Neural crest cell (in vitro differentiated cells): ENCODE results near the gene POLR1A. TPM values are rescaled to one million over a fixed set of nuclear protein-coding genes. Genes with fewer than 3 reads are reported as not detected.

Experiments
- DNase-seq: peaks from one replicate; pipeline ENCODE4 v3.0.0; 2021; ENCODE audit warnings: low read depth, mixed read lengths, low spot score
- H3K27ac Mint-ChIP-seq: one replicate; pipeline ENCODE4 v1.8.0; 2021; ENCODE audit warnings: mild to moderate bottlenecking, mixed read lengths; ENCODE audit not compliant: unreplicated experiment
- H3K27me3 Mint-ChIP-seq: 2 replicates; pipeline ENCODE4 v1.8.0; 2021; ENCODE audit warnings: low read depth, mild to moderate bottlenecking, mixed read lengths
- H3K36me3 Mint-ChIP-seq: 2 replicates; pipeline ENCODE4 v1.8.0; 2021; ENCODE audit warnings: low read depth, mild to moderate bottlenecking, mixed read lengths
- H3K4me1 Mint-ChIP-seq: 2 replicates; pipeline ENCODE4 v1.8.0; 2021; ENCODE audit warnings: mixed read lengths
- H3K4me3 Mint-ChIP-seq: one replicate; pipeline ENCODE4 v1.8.0; 2021; ENCODE audit warnings: mild to moderate bottlenecking, mixed read lengths
- H3K9me3 Mint-ChIP-seq: 2 replicates; pipeline ENCODE4 v1.8.0; 2021; ENCODE audit warnings: mixed read lengths
- CTCF ChIP-seq: fragments of 200-600 bp; sonication (generic); conservative IDR thresholded peaks from 2 replicates; pipeline ENCODE4 v1.5.0; 2021; ENCODE audit warnings: antibody characterized with exemption, mild to moderate bottlenecking
- total RNA-seq: library from RNA; stranded (reverse); gene quantifications from 2 replicates; pipeline ENCODE4 v1.2.1, GENCODE V29; 2021

POLR1A gene
- total RNA-seq, 1 donor from 2014 or later, result 67.8 TPM

- Mint-ChIP-seq H3K4me1 (peaks cover 4% of the 10 kb centered on the region), H3K36me3 (peaks cover 13% of the 10 kb centered on the region)
- TF ChIP-seq CTCF, result no peak
These were observed 93.5 kb downstream of the POLR1A start for GRCh38 chr2:86012007-86012712.

GRCh38 chr2:86011449-86011941 lies 94.2 kb downstream of the POLR1A start:
- Mint-ChIP-seq H3K4me1 (peaks cover 4% of the 10 kb centered on the region), H3K27me3 (no peaks in the 10 kb centered on the region), H3K9me3 (peaks cover 32% of the 10 kb centered on the region), H3K4me3 (no peak overlapping the region), H3K27ac (no peak overlapping the region), H3K36me3 (peaks cover 13% of the 10 kb centered on the region)
- TF ChIP-seq CTCF, result no peak
- DNase-seq, result no peak

More at GRCh38 chr2:86012007-86012712, 93.5 kb downstream of the POLR1A start:
- H3K27me3 Mint-ChIP-seq, result no peaks in the 10 kb centered on the region
- no peak overlapping the region for H3K27ac Mint-ChIP-seq
- peaks cover 27% of the 10 kb centered on the region for H3K9me3 Mint-ChIP-seq
- no peak for DNase-seq
- H3K4me3 Mint-ChIP-seq, result no peak overlapping the region

- Mint-ChIP-seq H3K4me1 (peaks cover 4% of the 10 kb centered on the region), H3K36me3 (peaks cover 13% of the 10 kb centered on the region), H3K4me3 (no peak overlapping the region), H3K27me3 (no peaks in the 10 kb centered on the region), H3K9me3 (peaks cover 37% of the 10 kb centered on the region), H3K27ac (no peak overlapping the region)
- DNase-seq, result no peak
- TF ChIP-seq CTCF, result no peak
These were observed 95.6 kb downstream of the POLR1A start for GRCh38 chr2:86010083-86010482.

GRCh38 chr2:86006524-86006923 lies 99.2 kb downstream of the POLR1A start:
- Mint-ChIP-seq H3K27ac (no peak overlapping the region), H3K36me3 (peaks cover 3% of the 10 kb centered on the region), H3K9me3 (peaks cover 18% of the 10 kb centered on the region), H3K4me3 (no peak overlapping the region), H3K27me3 (no peaks in the 10 kb centered on the region), H3K4me1 (peaks cover 4% of the 10 kb centered on the region)
- DNase-seq, result no peak
- no peak for TF ChIP-seq CTCF

GRCh38 chr2:86003967-86004366 lies 101.7 kb downstream of the POLR1A start:
- no peak overlapping the region for H3K27ac Mint-ChIP-seq
- H3K27me3 Mint-ChIP-seq, result no peaks in the 10 kb centered on the region

More at GRCh38 chr2:86003967-86004366, 101.7 kb downstream of the POLR1A start:
- Mint-ChIP-seq H3K4me3 (no peak overlapping the region), H3K9me3 (peaks cover 22% of the 10 kb centered on the region), H3K36me3 (peaks cover 3% of the 10 kb centered on the region), H3K4me1 (peaks cover 17% of the 10 kb centered on the region)
- no peak for TF ChIP-seq CTCF
- DNase-seq, result no peak
